ENCODE data around the gene PSEN1. TPM values are rescaled to one million over a fixed set of nuclear protein-coding genes. Genes with fewer than 3 reads are reported as not detected.

The PSEN1 gene
- total RNA-seq, 1 donor from 2014 or later, result 31.7 TPM

GRCh38 chr14:73217411-73217810, 81.1 kb downstream of the PSEN1 start:
- no peak for DNase-seq (ENCODE audit: low read depth)

GRCh38 chr14:73220061-73220460, 83.8 kb downstream of the PSEN1 start:
- no peak for DNase-seq (ENCODE audit: low read depth)

- no peak for DNase-seq (ENCODE audit: low read depth)
These were observed 84.3 kb downstream of the PSEN1 start for GRCh38 chr14:73220634-73221033.

GRCh38 chr14:73221945-73222344, 85.6 kb downstream of the PSEN1 start:
- DNase-seq (ENCODE audit: low read depth), result no peak

- no peak for DNase-seq (ENCODE audit: low read depth)
These were observed 86.7 kb downstream of the PSEN1 start for GRCh38 chr14:73223049-73223448.

GRCh38 chr14:73225496-73225895, 89.2 kb downstream of the PSEN1 start:
- no peak for DNase-seq (ENCODE audit: low read depth)

GRCh38 chr14:73227812-73228781, 91.8 kb downstream of the PSEN1 start:
- peak; percentile 70 for DNase-seq (ENCODE audit: low read depth)

GRCh38 chr14:73230051-73230450, 93.7 kb downstream of the PSEN1 start:
- DNase-seq (ENCODE audit: low read depth), result no peak

- DNase-seq (ENCODE audit: low read depth), result no peak
These were observed 95.9 kb downstream of the PSEN1 start for GRCh38 chr14:73231981-73232851.

- no peak for DNase-seq (ENCODE audit: low read depth)
These were observed 96.7 kb downstream of the PSEN1 start for GRCh38 chr14:73232984-73233383.

- DNase-seq (ENCODE audit: low read depth), result no peak
These were observed 97.3 kb downstream of the PSEN1 start for GRCh38 chr14:73233564-73233963.

GRCh38 chr14:73234029-73234428, 97.7 kb downstream of the PSEN1 start:
- DNase-seq (ENCODE audit: low read depth), result no peak

- DNase-seq (ENCODE audit: low read depth), result no peak
These were observed 98.5 kb downstream of the PSEN1 start for GRCh38 chr14:73234586-73235394.

GRCh38 chr14:73235531-73236155, 99.3 kb downstream of the PSEN1 start:
- no peak for DNase-seq (ENCODE audit: low read depth)

- DNase-seq (ENCODE audit: low read depth), result no peak
These were observed 99.8 kb downstream of the PSEN1 start for GRCh38 chr14:73236157-73236556.

- no peak for DNase-seq (ENCODE audit: low read depth)
These were observed 100.5 kb downstream of the PSEN1 start for GRCh38 chr14:73236752-73237218.

- no peak for DNase-seq (ENCODE audit: low read depth)
These were observed 101.0 kb downstream of the PSEN1 start, which contains the start of gene PAPLN for GRCh38 chr14:73237219-73237785. Gene PAPLN (plus strand): TSS chr14:73237506. CDS start chr14:73239779, 2,273 bp downstream.

- DNase-seq (ENCODE audit: low read depth), result no peak
These were observed 101.6 kb downstream of the PSEN1 start for GRCh38 chr14:73237786-73238423.

GRCh38 chr14:73238424-73238852, 102.1 kb downstream of the PSEN1 start:
- peak; percentile 79 for DNase-seq (ENCODE audit: low read depth)

Measured in myocyte (in vitro differentiated cells).